ENCODE data around the gene CIRBP. TPM values are rescaled to one million over a fixed set of nuclear protein-coding genes. Genes with fewer than 3 reads are reported as not detected.

The CIRBP gene
- polyA plus RNA-seq, 3 donors = 737 to 892 (median 800) TPM

DNA sequence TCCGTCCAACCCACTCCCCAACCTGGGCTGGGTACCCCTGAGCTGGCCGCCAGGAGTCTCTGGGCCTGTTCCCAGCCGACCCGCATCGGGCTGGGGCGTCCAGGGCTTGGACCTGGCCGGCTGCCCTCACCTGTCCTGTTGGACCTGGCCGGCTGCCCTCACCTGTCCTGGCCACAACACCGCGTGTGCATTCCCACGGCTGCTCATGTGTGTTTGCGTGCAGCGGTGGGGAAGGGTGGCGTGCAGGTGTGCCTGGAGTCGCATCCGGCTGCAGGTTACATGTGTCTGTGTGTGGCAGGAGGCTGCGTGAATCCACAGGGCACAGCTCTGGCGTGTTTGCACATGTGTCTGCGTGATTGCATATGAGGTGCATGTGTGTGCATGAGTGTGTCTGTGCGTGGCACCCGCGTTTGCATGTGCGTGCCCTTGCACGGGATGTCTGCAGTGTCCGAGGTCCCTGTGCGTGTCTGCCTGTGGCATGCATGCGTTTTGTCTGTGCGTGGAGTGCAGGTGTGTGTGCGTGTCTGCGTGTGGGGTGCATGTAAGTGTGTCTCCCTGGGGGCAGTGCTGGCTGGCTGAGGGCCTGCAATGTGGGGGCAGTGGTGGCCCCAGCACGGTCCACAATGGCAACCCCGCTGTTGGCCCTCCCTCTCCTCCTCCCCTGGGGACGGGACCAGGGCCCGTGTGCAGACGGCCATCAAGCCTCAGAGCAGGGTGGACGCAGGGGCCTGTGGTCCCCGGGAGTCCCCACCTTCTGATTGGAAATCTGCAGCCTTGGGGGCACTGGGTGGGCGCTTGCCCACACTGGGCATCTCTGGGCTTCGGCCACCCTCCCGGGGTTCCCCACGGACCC, 19.9 kb downstream of the CIRBP start:
- no peak for DNase-seq (ENCODE audit: low read depth in 3 of 3, low spot score in 2 of 3)

DNA sequence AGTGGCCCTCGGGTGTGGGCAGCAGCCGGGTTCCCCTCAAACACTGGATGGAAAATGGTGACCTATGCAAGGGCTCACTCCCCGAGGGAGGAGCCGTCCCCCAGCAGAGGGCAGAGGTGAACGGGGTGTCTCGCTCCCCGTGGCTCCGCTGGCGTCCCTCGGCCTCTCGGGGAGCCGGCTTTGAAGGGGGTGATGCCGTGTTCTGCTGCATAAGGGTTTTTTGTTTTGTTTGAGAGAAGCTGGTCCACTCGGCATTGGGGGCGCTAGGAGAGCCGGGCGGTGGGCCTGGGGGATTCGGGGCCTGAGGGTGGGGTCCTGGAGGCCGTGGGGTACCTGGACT, 20.5 kb downstream of the CIRBP start:
- no peak for DNase-seq (ENCODE audit: low read depth in 3 of 3, low spot score in 2 of 3)

GRCh38 chr19:1290196-1290702, 21.1 kb downstream of the CIRBP start:
- no peak for DNase-seq (ENCODE audit: low read depth in 3 of 3, low spot score in 2 of 3)

DNA sequence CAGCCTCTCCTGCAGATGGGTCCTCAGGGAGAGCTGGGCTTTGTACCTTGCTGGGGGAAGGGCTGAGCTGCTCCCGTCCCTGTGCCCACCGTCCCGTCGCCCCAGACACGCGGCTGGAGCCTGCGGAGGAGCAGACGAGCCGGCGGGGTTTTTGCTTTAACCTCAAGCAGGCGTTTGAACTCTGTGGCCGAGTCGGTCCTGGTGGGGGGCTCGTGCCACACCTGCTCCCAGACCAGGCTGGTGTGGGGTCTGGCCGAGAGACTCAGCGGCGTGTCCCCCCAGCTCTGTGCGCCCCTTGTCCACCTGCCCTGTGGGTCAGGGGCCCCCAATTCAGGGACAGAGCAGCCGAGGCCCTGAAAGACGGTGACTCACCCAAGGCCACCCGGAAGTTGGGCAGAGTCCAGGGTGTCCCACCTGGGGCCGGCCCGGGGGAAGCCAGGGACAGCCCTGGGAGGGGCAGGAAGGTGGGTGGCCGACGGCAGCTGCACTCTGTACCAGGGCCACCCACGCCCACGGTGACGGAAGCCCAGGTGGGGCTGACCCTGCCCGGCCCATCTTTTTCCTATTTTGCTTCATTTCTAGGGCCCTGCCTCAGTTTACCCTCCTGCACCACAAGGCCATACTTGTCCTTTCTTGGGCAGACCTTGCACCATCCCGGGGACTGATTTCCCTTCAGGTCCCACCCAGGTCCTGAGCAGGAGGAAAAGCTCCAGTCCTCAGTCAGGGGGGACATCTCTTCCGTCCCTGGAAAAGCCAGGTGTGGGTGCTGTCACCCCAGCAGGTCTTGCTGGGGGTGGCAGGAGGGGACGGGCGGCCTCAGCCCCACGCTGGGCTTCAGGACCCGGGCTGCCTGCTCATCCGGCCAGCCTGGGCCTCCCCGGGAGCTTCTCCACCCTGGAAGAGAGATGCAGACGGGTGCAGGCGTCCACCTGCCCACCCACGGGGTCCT, 21.8 kb downstream of the CIRBP start:
- DNase-seq (ENCODE audit: low read depth in 3 of 3, low spot score in 2 of 3) = no peak

DNA sequence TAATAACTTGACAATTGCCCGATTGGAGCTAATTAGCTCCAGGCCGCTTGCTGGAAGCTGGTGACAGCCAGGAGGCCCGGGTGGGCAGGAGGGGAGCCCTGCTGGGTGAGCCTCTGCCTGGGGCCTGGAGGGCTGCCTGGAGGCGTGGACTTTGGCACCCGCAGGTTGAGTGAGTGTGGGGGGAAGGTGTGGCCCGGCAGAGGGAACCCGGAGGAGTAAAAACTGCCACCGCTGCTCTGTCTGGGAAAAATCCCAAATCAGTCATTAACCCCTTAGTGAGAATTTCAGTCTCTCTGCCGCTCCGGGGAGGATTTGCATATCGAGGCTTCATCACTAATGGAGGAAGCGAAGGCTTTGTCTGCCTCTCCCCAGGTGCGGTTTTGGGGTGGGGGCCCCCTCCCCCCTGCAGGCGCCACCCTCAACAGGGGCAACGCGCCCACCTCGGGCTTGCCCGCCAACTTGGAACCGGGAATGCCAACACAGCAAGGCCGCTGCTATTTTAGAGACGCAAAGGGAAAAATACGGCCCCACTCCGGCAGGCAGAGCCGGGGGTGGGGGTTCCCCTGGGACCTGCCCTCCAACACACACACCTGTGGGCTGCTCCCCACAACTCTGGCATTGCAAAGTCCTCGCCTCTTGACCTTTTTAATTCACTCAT, 22.8 kb downstream of the CIRBP start:
- DNase-seq (ENCODE audit: low read depth in 3 of 3, low spot score in 2 of 3) = no peak

- no peak for DNase-seq (ENCODE audit: low read depth in 3 of 3, low spot score in 2 of 3)
These were observed 23.5 kb downstream of the CIRBP start for GRCh38 chr19:1292419-1293151.

DNA sequence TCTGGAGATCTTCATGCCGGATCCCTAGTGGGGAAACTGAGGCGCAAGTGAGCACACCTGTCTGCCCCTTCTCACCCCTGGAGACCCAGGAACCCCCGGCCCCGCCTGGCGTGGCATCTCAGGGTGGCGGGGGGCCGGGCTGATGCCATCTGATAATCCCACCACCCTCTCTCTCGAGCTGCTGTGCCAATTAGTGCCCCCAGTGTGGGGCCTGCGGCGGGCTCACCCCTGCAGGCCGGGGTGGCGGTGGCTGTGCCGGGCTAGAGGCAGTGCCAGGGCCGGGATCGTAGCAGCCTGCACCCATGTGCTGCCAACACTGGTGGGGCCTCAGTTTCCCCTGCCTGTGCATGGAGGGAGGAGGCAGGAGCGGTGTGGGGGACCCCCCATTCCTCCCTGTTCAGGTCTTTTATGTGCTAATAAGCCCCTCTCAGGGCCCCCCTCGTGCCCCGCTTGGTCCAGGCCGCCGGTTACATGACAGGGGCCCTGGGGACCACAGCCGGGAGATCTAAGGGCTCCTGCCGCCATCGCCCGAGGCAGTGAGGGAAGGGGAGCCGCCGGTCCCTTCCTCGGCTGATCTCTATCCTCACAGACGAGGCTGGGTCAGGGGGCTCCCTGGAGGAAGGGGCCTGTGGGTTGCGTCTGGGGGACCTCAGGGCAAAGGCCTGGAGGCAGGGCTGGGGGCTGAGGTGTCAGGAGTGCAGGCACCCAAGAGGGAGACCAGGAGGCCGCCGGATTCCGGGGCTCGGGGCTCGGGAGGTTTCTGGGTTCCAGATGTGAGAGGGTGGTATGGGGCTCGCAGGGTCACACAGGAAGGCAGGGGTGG, 24.9 kb downstream of the CIRBP start:
- no peak for DNase-seq (ENCODE audit: low read depth in 3 of 3, low spot score in 2 of 3)

GRCh38 chr19:1294688-1295087, 25.6 kb downstream of the CIRBP start:
- no peak for DNase-seq (ENCODE audit: low read depth in 3 of 3, low spot score in 2 of 3)

GRCh38 chr19:1295169-1296012, 26.3 kb downstream of the CIRBP start:
- DNase-seq (ENCODE audit: low read depth in 3 of 3, low spot score in 2 of 3) = no peak

GRCh38 chr19:1296078-1296477, 26.9 kb downstream of the CIRBP start:
- DNase-seq (ENCODE audit: low read depth in 3 of 3, low spot score in 2 of 3) = no peak

- no peak for DNase-seq (ENCODE audit: low read depth in 3 of 3, low spot score in 2 of 3)
These were observed 27.6 kb downstream of the CIRBP start for GRCh38 chr19:1296575-1297271.

DNA sequence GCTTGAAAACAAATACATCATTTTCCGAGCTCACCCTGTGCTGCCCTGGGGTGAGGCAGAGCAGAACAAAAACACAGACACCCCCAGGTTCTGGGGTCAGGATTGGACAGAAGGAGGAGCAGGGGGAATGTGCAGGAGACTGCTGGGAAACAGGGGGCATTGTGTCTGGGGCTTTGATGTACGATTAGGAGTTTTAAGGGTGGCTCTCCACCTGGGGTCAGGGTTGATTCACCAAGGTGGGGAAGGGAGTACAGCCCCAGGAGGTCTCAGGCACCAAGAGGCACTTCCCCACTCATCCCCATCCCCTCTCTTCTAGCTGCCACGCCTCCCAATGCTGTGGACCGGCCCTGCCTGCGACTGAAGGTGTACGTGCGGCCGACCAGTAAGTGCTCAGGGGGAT, 29.1 kb downstream of the CIRBP start:
- no peak for DNase-seq (ENCODE audit: low read depth in 3 of 3, low spot score in 2 of 3)

- DNase-seq (ENCODE audit: low read depth in 3 of 3, low spot score in 2 of 3) = no peak
These were observed 30.7 kb downstream of the CIRBP start for GRCh38 chr19:1299801-1300200.

- DNase-seq (ENCODE audit: low read depth in 3 of 3, low spot score in 2 of 3) = no peak
These were observed 31.8 kb downstream of the CIRBP start for GRCh38 chr19:1300744-1301490.

- DNase-seq (ENCODE audit: low read depth in 3 of 3, low spot score in 2 of 3) = no peak
These were observed 33.6 kb downstream of the CIRBP start for GRCh38 chr19:1302533-1303239.

GRCh38 chr19:1304197-1304924, 35.2 kb downstream of the CIRBP start:
- no peak for DNase-seq (ENCODE audit: low read depth in 3 of 3, low spot score in 2 of 3)

Data from right renal cortex interstitium (tissue), 3 donors.